H1 (cell line): ENCODE results near the gene TELO2. TPM values are rescaled to one million over a fixed set of nuclear protein-coding genes. Genes with fewer than 3 reads are reported as not detected.

Experiments
- CTCF ChIA-PET: fragments of 300-600 bp; sonication (Branson Sonifier 250); formaldehyde crosslinking; loops from one replicate; lab custom pipeline; 2021; ENCODE audit not compliant: partially characterized antibody; lab: Charles Lee
- POLR2A ChIA-PET: fragments of 300-600 bp; sonication (Branson Sonifier 250); formaldehyde crosslinking; loops from one replicate; lab custom pipeline; 2021; ENCODE audit warnings: inconsistent platforms; ENCODE audit not compliant: partially characterized antibody; lab: Charles Lee
- DNase-seq, 2 experiments: peaks; one replicate each; pipeline versions ENCODE4 v3.0.0 to v3.0.0-alpha.2; 2010 to 2022; ENCODE audit warnings: low spot score in 2 of 2, low read depth in 1 of 2, mixed read lengths in 1 of 2
- FAIRE-seq: peaks from 2 replicates; lab custom pipeline; 2011; peaks lifted over from hg19 to GRCh38; lab: Jason Lieb, UNC
- H2AFZ ChIP-seq: 2 replicates; pipeline ENCODE4 v1.8.1; 2012; ENCODE audit warnings: low read length, inconsistent platforms
- H2AK5ac ChIP-seq: 2 replicates; pipeline ENCODE4 v1.6.1; 2013; ENCODE audit warnings: low read depth, low read length
- H2BK120ac ChIP-seq: replicated peaks from 2 replicates; pipeline ENCODE3; 2013; ENCODE audit warnings: low read depth, low read length, inconsistent platforms
- H2BK12ac ChIP-seq: 2 replicates; pipeline ENCODE4 v1.6.1; 2013; ENCODE audit warnings: low read depth, low read length
- H2BK15ac ChIP-seq: 2 replicates; pipeline ENCODE4 v1.6.1; 2013; ENCODE audit warnings: low read length
- H2BK20ac ChIP-seq: 2 replicates; pipeline ENCODE4 v1.6.1; 2013; ENCODE audit warnings: low read length
- H2BK5ac ChIP-seq: 2 replicates; pipeline ENCODE4 v1.6.1; 2013; ENCODE audit warnings: low read depth, low read length
- H3K14ac ChIP-seq: 2 replicates; pipeline ENCODE4 v1.6.1; 2013; ENCODE audit warnings: inconsistent platforms; ENCODE audit not compliant: insufficient read length
- H3K18ac ChIP-seq: 2 replicates; pipeline ENCODE4 v1.6.1; 2013; ENCODE audit warnings: low read length; ENCODE audit errors: extremely low read depth
- H3K23ac ChIP-seq: 2 replicates; pipeline ENCODE4 v1.6.1; 2013; ENCODE audit warnings: inconsistent platforms; ENCODE audit not compliant: insufficient read length
- H3K23me2 ChIP-seq: 2 replicates; pipeline ENCODE4 v1.6.1; 2013; ENCODE audit warnings: low read depth, low read length
- H3K27ac ChIP-seq: 2 replicates; pipeline ENCODE4 v1.6.1; 2011; ENCODE audit warnings: low read depth, low read length, inconsistent platforms
- H3K27me3 ChIP-seq, 4 experiments: replicated peaks in 1 of 4; 1 replicate in 1 of 4; 2 replicates in 3 of 4; pipeline versions ENCODE4 v1.6.1 to v1.8.1; 2011 to 2013; ENCODE audit warnings: low read length in 3 of 4, mild to moderate bottlenecking in 3 of 4, inconsistent platforms in 2 of 4, mixed read lengths in 2 of 4, moderate library complexity in 1 of 4; ENCODE audit not compliant: control insufficient read depth in 3 of 4, insufficient read depth in 3 of 4; ENCODE audit errors: extremely low read depth in 1 of 4
- H3K36me3 ChIP-seq, 4 experiments: 2 replicates each; pipeline versions ENCODE4 v1.6.1 to v1.8.1; 2011 to 2013; ENCODE audit warnings: mild to moderate bottlenecking in 4 of 4, low read length in 3 of 4, moderate library complexity in 2 of 4, control low read depth in 1 of 4, inconsistent platforms in 1 of 4; ENCODE audit not compliant: insufficient read depth in 4 of 4, control insufficient read depth in 2 of 4
- H3K4ac ChIP-seq: replicated peaks from 2 replicates; pipeline ENCODE3; 2013; ENCODE audit warnings: low read length, low read depth, mixed read lengths, inconsistent platforms; ENCODE audit not compliant: insufficient read length
- H3K4me1 ChIP-seq, 4 experiments: replicated peaks in 1 of 4; 1 replicate in 1 of 4; 2 replicates in 3 of 4; pipeline versions ENCODE4 v1.6.1 to v1.8.1; 2011 to 2013; ENCODE audit warnings: low read length in 3 of 4, inconsistent platforms in 2 of 4, mixed read lengths in 1 of 4; ENCODE audit not compliant: insufficient read depth in 4 of 4, control insufficient read depth in 3 of 4
- H3K4me2 ChIP-seq, 2 experiments: 2 replicates each; pipeline versions ENCODE4 v1.6.1 to v1.8.1; 2011 to 2013; ENCODE audit warnings: low read depth in 2 of 2, low read length in 2 of 2, control low read depth in 1 of 2, inconsistent platforms in 1 of 2, mild to moderate bottlenecking in 1 of 2; ENCODE audit not compliant: insufficient read depth in 1 of 2
- H3K4me3 ChIP-seq, 4 experiments: fragments of 200-600, 300-600 bp in 1 of 4; sonication (generic), shearing (Covaris generic), sonication (Bioruptor Twin) in 1 of 4; 2 replicates each; pipeline versions ENCODE4 v1.5.1 to v1.8.1; 2011 to 2016; ENCODE audit warnings: low read length in 4 of 4, low read depth in 3 of 4, control low read depth in 2 of 4, inconsistent platforms in 2 of 4, mild to moderate bottlenecking in 2 of 4, mixed read lengths in 1 of 4, moderate library complexity in 1 of 4; ENCODE audit not compliant: insufficient read depth in 2 of 4; ENCODE audit errors: extremely low read depth in 1 of 4
- H3K56ac ChIP-seq: replicated peaks from 2 replicates; pipeline ENCODE3; 2013; ENCODE audit warnings: low read depth, mild to moderate bottlenecking, mixed read lengths, low read length, inconsistent platforms; ENCODE audit not compliant: insufficient read length
- H3K79me1 ChIP-seq: 2 replicates; pipeline ENCODE4 v1.6.1; 2013; ENCODE audit warnings: low read depth, low read length, control low read depth
- H3K79me2 ChIP-seq, 2 experiments: 2 replicates each; pipeline versions ENCODE4 v1.6.1 to v1.8.1; 2012 to 2013; ENCODE audit warnings: low read length in 2 of 2, mild to moderate bottlenecking in 2 of 2, inconsistent platforms in 1 of 2; ENCODE audit not compliant: insufficient read depth in 2 of 2, control insufficient read depth in 1 of 2
- H3K9ac ChIP-seq, 4 experiments: replicated peaks in 1 of 4; 1 replicate in 1 of 4; 2 replicates in 3 of 4; pipeline versions ENCODE4 v1.6.1 to v1.8.1; 2011 to 2013; ENCODE audit warnings: low read depth in 3 of 4, low read length in 3 of 4, control low read depth in 2 of 4, mild to moderate bottlenecking in 2 of 4, moderate library complexity in 2 of 4, inconsistent platforms in 1 of 4; ENCODE audit errors: extremely low read depth in 1 of 4
- H3K9me3 ChIP-seq, 2 experiments: 2 replicates each; pipeline versions ENCODE4 v1.6.1 to v1.8.1; 2012 to 2013; ENCODE audit warnings: mild to moderate bottlenecking in 2 of 2, moderate library complexity in 2 of 2, control low read depth in 1 of 2, inconsistent platforms in 1 of 2, low read depth in 1 of 2, low read length in 1 of 2, mixed read lengths in 1 of 2; ENCODE audit not compliant: insufficient read depth in 2 of 2
- H4K20me1 ChIP-seq, 2 experiments: replicated peaks in 1 of 2; 2 replicates each; pipeline versions ENCODE3 to v1.8.1; 2011 to 2013; ENCODE audit warnings: inconsistent platforms in 2 of 2, low read length in 2 of 2, mild to moderate bottlenecking in 1 of 2; ENCODE audit not compliant: insufficient read depth in 2 of 2, control insufficient read depth in 1 of 2
- H4K5ac ChIP-seq: 2 replicates; pipeline ENCODE4 v1.6.1; 2013; ENCODE audit warnings: low read length, low read depth, mixed read lengths, inconsistent platforms; ENCODE audit not compliant: insufficient read length
- H4K8ac ChIP-seq: 2 replicates; pipeline ENCODE4 v1.8.0; 2013; ENCODE audit warnings: mild to moderate bottlenecking, moderate library complexity, low read length, inconsistent platforms; ENCODE audit not compliant: insufficient read depth; ENCODE audit errors: extremely low read depth
- H4K91ac ChIP-seq: replicated peaks from 2 replicates; pipeline ENCODE3; 2013; ENCODE audit warnings: low read length, mixed read lengths, inconsistent platforms; ENCODE audit not compliant: insufficient read length
- BCL11A ChIP-seq, 2 experiments: IDR thresholded peaks; one replicate each; pipeline ENCODE4 v1.6.1; 2011; ENCODE audit warnings: low read depth in 2 of 2, low read length in 2 of 2, mild to moderate bottlenecking in 2 of 2
- CTBP2 ChIP-seq: IDR thresholded peaks from 2 replicates; pipeline ENCODE4 v1.7.0; 2011; ENCODE audit warnings: borderline replicate concordance, mild to moderate bottlenecking, moderate library complexity, mixed read lengths, low read length; ENCODE audit not compliant: insufficient read depth, insufficient read length
- RXRA ChIP-seq: IDR thresholded peaks from 2 replicates; pipeline ENCODE4 v1.6.1; 2011; ENCODE audit warnings: low read depth, mild to moderate bottlenecking, low read length, moderate library complexity; ENCODE audit not compliant: insufficient read depth
- WGBS, 2 experiments: shearing (Covaris generic) in 1 of 2; methylation state at CpG; one replicate each; pipeline versions ENCODE4 v1.1.6 to v1.1.7; 2013 to 2015; ENCODE audit warnings: low lambda C conversion rate in 2 of 2, mixed read lengths in 2 of 2, inconsistent platforms in 1 of 2, low coverage in 1 of 2, missing lambda C conversion rate in 1 of 2; ENCODE audit not compliant: insufficient replicate concordance in 2 of 2, insufficient coverage in 1 of 2, insufficient read length in 1 of 2; ENCODE audit errors: extremely low coverage in 1 of 2, missing lambda C conversion rate in 1 of 2; 5-methylcytosine and 5-hydroxymethylcytosine counted together
- polyA plus RNA-seq, 7 experiments: library from polyadenylated mRNA; depleted of rRNA in 3 of 7; stranded (reverse) in 5 of 7; unstranded in 2 of 7; fragments of >200 nt in 5 of 7; fragments of 200-250 nt in 2 of 7; gene quantifications; 1 replicate in 5 of 7; 2 replicates in 1 of 7; 4 replicates in 1 of 7; pipeline versions ENCODE4 v1.2.1 to v1.2.3, GENCODE V29; 2011 to 2013; ENCODE audit warnings: missing spikeins in 2 of 7, mixed read lengths in 2 of 7
- total RNA-seq: library from RNA; stranded (reverse); fragmentation: NEBNext Ultra II Directional; extraction: Animal tissue kit (Norgen Biotek cat#: 25700); gene quantifications from 2 replicates; pipeline ENCODE4 v1.2.1, GENCODE V29; 2021

TELO2 gene
- total and polyA plus RNA-seq, 2 of the 8 experiments (the other 6 are each of a cell fraction or from before 2014, with no cell fraction given) = 39.3 to 64.8 TPM

DNA sequence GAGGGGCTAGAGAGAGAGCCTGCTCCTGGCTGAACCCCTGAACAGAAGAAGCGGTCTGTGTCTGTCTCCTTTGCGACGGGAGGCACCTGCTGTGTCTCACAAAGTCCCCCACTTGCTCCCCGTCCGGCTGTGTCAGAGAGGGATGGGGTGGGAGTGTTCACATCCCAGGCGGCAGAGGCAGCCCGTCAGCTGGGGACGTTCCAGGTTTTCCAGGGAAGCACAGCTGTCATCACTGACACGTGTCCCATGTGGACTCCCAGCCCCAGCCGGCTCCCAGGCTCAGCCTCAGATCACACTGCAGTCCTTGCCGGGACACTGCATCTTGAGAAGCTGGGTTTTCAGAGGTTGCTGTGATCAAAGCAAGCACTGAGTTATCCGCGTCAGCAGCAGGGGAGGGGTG is 1.6 kb downstream of the TELO2 start:
- no peak overlapping the region; a peak in 1 of 7 replicates for H3K9ac ChIP-seq
- no peaks in the 10 kb centered on the region for H3K27me3 ChIP-seq
- H3K14ac ChIP-seq = no peak overlapping the region
- H3K79me2 ChIP-seq = peaks cover 0 to 12% of the 10 kb centered on the region in 2 experiments; a peak in 1 of 4 replicates
- no peak overlapping the region for H3K18ac ChIP-seq
- H3K4me2 ChIP-seq = peak overlapping the region; percentile 88 to 90; a peak in 2 of 4 replicates
- peaks cover 3% of the 10 kb centered on the region for H3K79me1 ChIP-seq
- no peak overlapping the region for H3K27ac ChIP-seq
- no peak overlapping the region for H3K23ac ChIP-seq
- no peak overlapping the region for H4K91ac ChIP-seq
- ChIA-PET CTCF (interaction anchor here (0.6 to 2.2 kb wide), 6 partner anchors 13 to 64 kb away, joined by 3 to 7 read pairs (median 3); partner anchors contain the start of gene PERCC1), POLR2A (interaction anchor here (1.1 to 16.8 kb wide), 8 partner anchors 10 to 116 kb away, joined by 3 to 175 read pairs (median 6); no protein-coding TSS in a partner anchor)
- peak overlapping the region; percentile 28; the same call in 1 of the 2 replicates for H4K8ac ChIP-seq
- no peak overlapping the region for H2BK12ac ChIP-seq
- no peak overlapping the region for H2BK120ac ChIP-seq
- no peak overlapping the region for H2AFZ ChIP-seq
- H4K20me1 ChIP-seq = peaks cover 3% of the 10 kb centered on the region in 2 experiments
- no peaks in the 10 kb centered on the region for H3K9me3 ChIP-seq
- H2BK5ac ChIP-seq = no peak overlapping the region
- no peak overlapping the region for H3K4ac ChIP-seq
- peaks cover 11 to 41% (median 20%) of the 10 kb centered on the region in 4 experiments for H3K36me3 ChIP-seq
- no peak overlapping the region for H2BK15ac ChIP-seq
- H2AK5ac ChIP-seq = no peak overlapping the region
- no peak for FAIRE-seq
- DNase-seq = no peak
- H3K23me2 ChIP-seq = peaks cover 9% of the 10 kb centered on the region
- peaks cover 0 to 8% (median 5%) of the 10 kb centered on the region in 4 experiments; a peak in 4 of 7 replicates for H3K4me1 ChIP-seq
- H3K56ac ChIP-seq = no peak overlapping the region
- H4K5ac ChIP-seq = no peak overlapping the region
- WGBS, 2 experiments = 94% methylated on average over 13 of the region's 13 CpGs; no CpG with 5 or more reads in 1 of the 2 experiments
- H3K4me3 ChIP-seq = peak overlapping the region in 1 of 4 experiments; percentile 90; a peak in 1 of 8 replicates
- H2BK20ac ChIP-seq = no peak overlapping the region
- no peak for TF ChIP-seq BCL11A (IDR thresholded peaks at IDR 0.05; ENCODE audit: low read depth in 2 of 2, low read length in 2 of 2)
- TF ChIP-seq RXRA = no peak
- no peak for TF ChIP-seq CTBP2
